IMR-90 (cell line): Measurements from ENCODE around the gene RBM8A. TPM values are rescaled to one million over a fixed set of nuclear protein-coding genes. Genes with fewer than 3 reads are reported as not detected.

Experiments used
- ATAC-seq: fragments of 200-7000 bp; cut with Tn5 transposase; 2 replicates; pipeline ENCODE4 v1.9.1; 2020; ENCODE audit warnings: low read depth, mild to moderate bottlenecking, moderate library complexity
- BruUV-seq: library from RNA; stranded (reverse); fragments of 400-500 nt; replicated peaks from 2 replicates; lab custom pipeline; 2021; lab: Mats Ljungman, UMichigan
- CTCF ChIA-PET: fragments of 300-600 bp; formaldehyde crosslinking; extraction: SDS; loops from one replicate; lab custom pipeline; 2021; ENCODE audit warnings: antibody characterized with exemption; lab: Yijun Ruan, JAX
- POLR2A ChIA-PET: fragments of 300-600 bp; sonication (Branson Sonifier 250); formaldehyde crosslinking; loops from one replicate; lab custom pipeline; 2022; ENCODE audit warnings: antibody characterized with exemption; ENCODE audit not compliant: unreplicated experiment; lab: Charles Lee
- DNase-seq: peaks from one replicate; pipeline ENCODE4 v3.0.0; 2013
- H2AFZ ChIP-seq: replicated peaks from 2 replicates; pipeline ENCODE3; 2013; ENCODE audit warnings: low read length, mild to moderate bottlenecking; ENCODE audit not compliant: poor library complexity
- H2AK5ac ChIP-seq: 2 replicates; pipeline ENCODE4 v1.6.1; 2013; ENCODE audit warnings: low read depth, low read length, inconsistent platforms
- H2AK9ac ChIP-seq: replicated peaks from 2 replicates; pipeline ENCODE3; 2013; ENCODE audit warnings: mild to moderate bottlenecking, low read depth, low read length, moderate library complexity; ENCODE audit not compliant: poor library complexity
- H2BK120ac ChIP-seq: 2 replicates; pipeline ENCODE4 v1.6.1; 2013; ENCODE audit warnings: low read depth, low read length, inconsistent platforms
- H2BK15ac ChIP-seq: 3 replicates; pipeline ENCODE4 v1.6.1; 2013; ENCODE audit warnings: low read depth, low read length, inconsistent platforms
- H2BK20ac ChIP-seq: 2 replicates; pipeline ENCODE4 v1.6.1; 2013; ENCODE audit warnings: low read depth, mild to moderate bottlenecking, inconsistent platforms, low read length, moderate library complexity
- H2BK5ac ChIP-seq: 2 replicates; pipeline ENCODE4 v1.6.1; 2013; ENCODE audit warnings: mild to moderate bottlenecking, low read depth, low read length, inconsistent platforms; ENCODE audit not compliant: poor library complexity, severe bottlenecking
- H3K14ac ChIP-seq: replicated peaks from 2 replicates; pipeline ENCODE4 v1.6.1; 2013; ENCODE audit warnings: low read depth, low read length, inconsistent platforms
- H3K18ac ChIP-seq: 2 replicates; pipeline ENCODE4 v1.6.1; 2013; ENCODE audit warnings: low read depth, low read length, control low read depth
- H3K23ac ChIP-seq: 2 replicates; pipeline ENCODE4 v1.6.1; 2013; ENCODE audit warnings: low read depth, low read length, inconsistent platforms
- H3K27ac ChIP-seq: 2 replicates; pipeline ENCODE4 v1.5.1; 2013; ENCODE audit warnings: mild to moderate bottlenecking, control low read depth, low read length; ENCODE audit not compliant: insufficient read depth
- H3K27me3 ChIP-seq: 2 replicates; pipeline ENCODE4 v1.6.1; 2013; ENCODE audit warnings: low read length; ENCODE audit not compliant: control insufficient read depth, insufficient read depth
- H3K36me3 ChIP-seq: 2 replicates; pipeline ENCODE4 v1.6.1; 2013; ENCODE audit warnings: low read length, mixed read lengths; ENCODE audit not compliant: control insufficient read depth, insufficient read depth
- H3K4ac ChIP-seq: 2 replicates; pipeline ENCODE4 v1.6.1; 2013; ENCODE audit warnings: low read depth, low read length, inconsistent platforms
- H3K4me1 ChIP-seq: 2 replicates; pipeline ENCODE4 v1.6.1; 2013; ENCODE audit warnings: low read length, mixed read lengths; ENCODE audit not compliant: control insufficient read depth, insufficient read depth
- H3K4me2 ChIP-seq: 2 replicates; pipeline ENCODE4 v1.6.1; 2013; ENCODE audit warnings: low read depth, mild to moderate bottlenecking, control low read depth, low read length, moderate library complexity
- H3K4me3 ChIP-seq: 2 replicates; pipeline ENCODE4 v1.5.1; 2013; ENCODE audit warnings: low read depth, mild to moderate bottlenecking, control low read depth, low read length, moderate library complexity; ENCODE audit not compliant: insufficient read depth
- H3K56ac ChIP-seq: 2 replicates; pipeline ENCODE4 v1.6.1; 2013; ENCODE audit warnings: low read length, inconsistent platforms; ENCODE audit not compliant: insufficient read depth; ENCODE audit errors: extremely low read depth
- H3K79me1 ChIP-seq, 2 experiments: 2 replicates each; pipeline ENCODE4 v1.6.1; 2013; ENCODE audit warnings: low read length in 2 of 2, inconsistent platforms in 1 of 2, low read depth in 1 of 2
- H3K9ac ChIP-seq: 2 replicates; pipeline ENCODE4 v1.6.1; 2013; ENCODE audit warnings: low read depth, low read length, control low read depth
- H3K9me1 ChIP-seq: 2 replicates; pipeline ENCODE4 v1.6.1; 2013; ENCODE audit warnings: low read length, inconsistent platforms; ENCODE audit not compliant: insufficient read depth
- H3K9me3 ChIP-seq: 2 replicates; pipeline ENCODE4 v1.6.1; 2013; ENCODE audit warnings: low read length; ENCODE audit not compliant: control insufficient read depth, insufficient read depth
- H4K20me1 ChIP-seq: 2 replicates; pipeline ENCODE4 v1.6.1; 2013; ENCODE audit warnings: low read length, inconsistent platforms; ENCODE audit not compliant: insufficient read depth
- H4K5ac ChIP-seq: 2 replicates; pipeline ENCODE4 v1.6.1; 2013; ENCODE audit warnings: mild to moderate bottlenecking, low read depth, low read length, control low read depth
- H4K8ac ChIP-seq, 2 experiments: 2 replicates each; pipeline ENCODE4 v1.6.1; 2013; ENCODE audit warnings: low read depth in 2 of 2, low read length in 2 of 2, control low read depth in 1 of 2, inconsistent platforms in 1 of 2
- H4K91ac ChIP-seq: 2 replicates; pipeline ENCODE4 v1.6.1; 2013; ENCODE audit warnings: low read depth, low read length, inconsistent platforms; ENCODE audit not compliant: insufficient read depth
- RAD21 ChIP-seq: IDR thresholded peaks from 2 replicates; pipeline ENCODE4 v1.6.1; 2012; ENCODE audit warnings: low read length, improper control_type of control experiment
- WGBS, 2 experiments: methylation state at CpG; one replicate each; pipeline versions ENCODE4 v1.1.5 to v1.1.7; 2013; ENCODE audit warnings: missing lambda C conversion rate in 2 of 2; ENCODE audit not compliant: insufficient read length in 1 of 2; ENCODE audit errors: extremely low coverage in 2 of 2; 5-methylcytosine and 5-hydroxymethylcytosine counted together
- dilution Hi-C: fragments of 300-500 bp; cut with HindIII; formaldehyde crosslinking; loops from one replicate; pipeline ENCODE4 v1.14.3; 2018; ENCODE audit warnings: low sequenced_read_pairs; ENCODE audit not compliant: unreplicated experiment
- in situ Hi-C: fragments of 300-500 bp; cut with MboI; formaldehyde crosslinking; loops from 3 replicates; pipeline ENCODE4 v1.14.3; 2019; ENCODE audit warnings: low sequenced_read_pairs, inconsistent platforms, mixed read lengths
- intact Hi-C: fragments of 100-400 bp; cut with micrococcal nuclease; formaldehyde crosslinking; loops from 2 replicates; pipeline ENCODE4 v1.10.0; 2022
- polyA plus RNA-seq, 3 experiments: library from polyadenylated mRNA; depleted of rRNA; stranded (reverse); fragments of >200 nt; gene quantifications; 2 replicates each; pipeline ENCODE4 v1.2.3, GENCODE V29; 2012; ENCODE audit warnings: low replicate concordance in 1 of 3
- total RNA-seq: library from RNA; depleted of rRNA; stranded (reverse); fragments of >200 nt; gene quantifications from 2 replicates; pipeline ENCODE4 v1.2.3, GENCODE V29; 2012

The RBM8A gene
- total and polyA plus RNA-seq, 2 of the 4 experiments (the other 2 are of a cell fraction): 94.1 to 251 TPM

DNA sequence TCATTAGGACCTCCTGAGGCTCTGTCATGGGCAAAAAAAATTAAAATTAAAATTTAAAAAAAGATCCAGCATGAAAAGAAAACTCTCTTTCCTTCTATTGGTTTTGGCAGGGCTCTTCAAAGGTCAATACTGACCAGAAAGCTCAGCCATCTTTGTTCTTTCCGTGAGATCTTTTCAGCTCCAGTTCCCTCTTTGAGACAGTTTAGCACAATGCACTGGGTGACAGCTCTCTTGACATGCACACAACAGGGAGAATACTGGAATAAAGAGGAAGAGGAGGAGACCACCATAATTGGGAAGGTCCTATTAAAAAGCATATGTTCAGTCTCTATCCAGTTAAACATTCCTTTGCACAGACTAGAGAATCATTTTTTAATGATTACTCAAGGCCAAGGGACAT lies 24.2 kb upstream of the RBM8A start:
- dilution Hi-C loops (no loop called here), intact Hi-C loops (loop anchor here (10.0 kb wide), 1 partner anchor 57 kb away; no protein-coding TSS in a partner anchor), in situ Hi-C loops (no loop called here)
- Histone ChIP-seq H3K9me3 (no peaks in the 10 kb centered on the region), H3K18ac (no peak overlapping the region), H3K4me1 (peaks cover 2% of the 10 kb centered on the region; the same call in 1 of the 2 replicates), H4K91ac (no peak overlapping the region), H4K5ac (no peak overlapping the region), H3K4me2 (no peak overlapping the region), H2BK5ac (no peak overlapping the region), H3K4ac (no peak overlapping the region), H3K9me1 (peaks cover 18% of the 10 kb centered on the region), H4K8ac (no peak overlapping the region), H2BK15ac (no peak overlapping the region), H2AFZ (no peak overlapping the region), H2AK5ac (no peak overlapping the region), H3K56ac (no peak overlapping the region), H3K27ac (no peak overlapping the region), H3K9ac (no peak overlapping the region), H3K23ac (no peak overlapping the region), H2AK9ac (no peak overlapping the region), H3K4me3 (no peak overlapping the region), H3K14ac (no peak overlapping the region), H2BK20ac (no peak overlapping the region), H3K27me3 (no peaks in the 10 kb centered on the region), H3K36me3 (peaks cover 11% of the 10 kb centered on the region), H3K79me1 (peaks cover 39 to 82% of the 10 kb centered on the region in 2 experiments), H4K20me1 (peaks cover 24% of the 10 kb centered on the region; the same call in 1 of the 2 replicates), H2BK120ac (no peak overlapping the region)
- no TSS peak for BruUV-seq
- ChIA-PET CTCF (no interaction called here), POLR2A (no interaction called here)
- ATAC-seq: no peak
- no peak for DNase-seq
- no CpG with 5 or more reads among the region's 1 CpG for WGBS, 2 experiments
- TF ChIP-seq RAD21: no peak
